ENCODE measurements around the gene YAF2.
"Not testable (repeated sequence)": the region's sequence is repeated elsewhere in the genome, so short reads cannot be mapped to it uniquely, and the experiment has no call there.

Gene YAF2

GRCh38 chr12:42252645-42253044, 14.6 kb upstream of the YAF2 start:
- DNase-seq (ENCODE audit: low spot score) = not testable (repeated sequence)

DNA sequence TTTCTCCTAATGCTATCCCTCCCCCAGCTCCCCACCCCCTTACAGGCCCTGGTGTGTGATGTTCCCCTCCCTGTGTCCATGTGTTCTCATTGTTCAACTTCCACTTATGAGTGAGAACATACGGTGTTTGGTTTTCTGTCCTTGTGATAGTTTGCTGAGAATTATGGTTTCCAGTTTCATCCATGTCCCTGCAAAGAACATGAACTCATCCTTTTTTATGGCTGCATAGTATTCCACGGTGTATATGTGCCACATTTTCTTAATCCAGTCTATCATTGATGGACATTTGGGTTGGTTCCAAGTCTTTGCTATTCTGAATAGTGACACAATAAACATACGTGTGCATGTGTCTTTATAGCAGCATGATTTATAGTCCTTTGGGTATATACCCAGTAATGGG, 11.0 kb upstream of the YAF2 start:
- not testable (repeated sequence) for DNase-seq (ENCODE audit: low spot score)

DNA sequence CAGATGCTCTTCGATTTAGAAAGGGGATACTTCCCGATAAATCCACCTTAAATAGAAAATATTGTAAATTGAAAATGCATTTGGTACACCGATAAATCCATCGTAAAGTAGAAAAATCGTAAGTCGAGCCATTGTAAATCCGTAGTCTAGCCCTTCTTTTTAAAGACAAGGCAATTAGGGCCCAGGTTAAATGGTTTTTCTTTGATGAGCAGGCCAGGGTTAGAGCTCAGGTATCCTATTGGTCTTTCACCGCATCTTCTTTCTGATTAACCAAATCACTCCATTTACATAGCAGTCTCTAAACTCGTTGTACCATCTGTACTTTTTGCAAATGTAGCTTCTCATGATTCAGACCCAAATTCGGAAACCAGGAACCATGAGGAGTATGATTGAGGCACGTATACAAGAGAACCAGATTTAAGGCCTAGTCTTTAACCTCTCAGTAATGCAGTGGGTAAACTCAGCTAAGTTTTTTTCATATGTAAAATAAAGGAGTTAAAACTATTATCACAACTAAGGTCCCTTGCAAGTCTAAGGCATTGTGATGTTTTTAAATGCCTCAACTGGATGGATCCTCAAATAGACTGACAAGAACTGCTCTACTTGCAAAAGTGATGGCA, 2.2 kb upstream of the YAF2 start:
- DNase-seq (ENCODE audit: low spot score) = no peak

DNA sequence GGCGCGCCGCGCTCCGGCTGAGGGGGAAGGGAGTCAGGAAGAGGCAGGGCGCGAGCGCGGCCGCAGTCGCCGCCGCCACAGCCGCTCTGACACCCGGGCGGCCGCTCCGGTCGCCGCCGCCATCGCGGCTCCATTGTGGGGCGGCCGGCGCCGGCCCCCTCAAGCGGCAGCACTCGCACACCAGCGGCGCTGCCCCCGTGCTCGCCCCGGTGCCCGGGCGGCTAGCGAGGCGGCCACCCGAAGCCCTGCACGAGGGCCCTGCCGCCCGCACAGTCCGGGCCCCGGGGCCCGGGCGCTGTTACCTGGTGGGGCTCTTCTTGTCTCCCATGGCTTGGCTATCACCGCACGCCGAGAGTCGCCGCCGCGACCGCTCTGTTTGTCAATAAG, 202 bp downstream of the YAF2 start:
- DNase-seq (ENCODE audit: low spot score) = no peak

DNA sequence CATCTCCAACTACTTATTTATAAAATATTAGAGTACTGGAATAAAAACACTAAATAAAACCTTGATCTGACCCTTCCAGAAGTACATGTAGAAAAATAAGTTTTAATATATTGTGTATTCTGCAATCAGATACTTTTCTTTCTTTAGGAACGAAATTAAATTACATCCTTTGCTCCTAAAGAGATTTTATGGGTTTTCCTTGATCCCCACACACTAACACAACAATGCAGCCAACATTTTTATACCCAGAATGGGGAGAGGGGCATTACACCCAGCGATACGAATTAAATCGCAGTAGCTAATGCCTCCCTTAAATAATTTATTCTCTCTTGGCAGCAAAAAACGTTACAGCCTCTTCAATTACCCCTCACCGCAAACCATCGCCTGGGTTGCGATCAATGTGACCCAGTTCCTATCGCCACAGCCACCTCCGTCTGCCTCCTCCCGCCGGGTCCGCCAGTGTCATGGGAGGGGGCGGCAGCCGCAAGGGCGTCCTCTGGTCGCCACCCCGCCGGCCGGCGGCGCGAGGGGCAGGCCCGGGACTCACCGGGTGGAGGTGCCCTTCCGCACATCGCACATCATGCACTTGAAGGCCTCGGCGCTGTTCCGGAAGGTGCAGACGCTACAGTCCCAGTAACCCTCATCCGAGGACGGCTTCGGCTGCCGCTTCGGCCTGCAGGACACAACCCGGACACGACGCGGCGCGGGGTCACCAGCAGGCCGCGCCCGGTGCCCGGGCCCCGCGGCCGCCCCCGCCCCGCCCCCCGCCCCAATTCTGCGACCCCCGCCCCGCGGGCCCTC, 796 bp downstream of the YAF2 start:
- DNase-seq (ENCODE audit: low spot score) = peak; percentile 71

DNA sequence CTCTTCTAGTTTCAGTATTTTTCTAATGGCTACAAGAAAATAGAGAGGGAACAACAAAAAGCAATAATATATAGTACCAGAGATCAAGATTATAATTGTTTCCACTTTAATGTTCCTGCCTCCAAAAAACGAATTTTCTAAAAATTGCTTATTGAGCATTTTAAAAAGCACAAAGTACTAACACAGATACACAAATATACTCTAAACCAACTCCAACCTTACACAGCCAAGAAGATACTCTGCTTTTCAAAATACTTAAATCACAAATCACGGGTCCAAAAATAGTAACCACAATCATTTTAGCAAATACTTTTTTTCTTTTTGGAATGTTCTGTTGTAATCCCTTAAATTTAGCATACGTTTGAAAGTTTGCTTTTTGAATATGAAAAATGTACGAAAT, 2.0 kb downstream of the YAF2 start:
- no peak for DNase-seq (ENCODE audit: low spot score)

DNA sequence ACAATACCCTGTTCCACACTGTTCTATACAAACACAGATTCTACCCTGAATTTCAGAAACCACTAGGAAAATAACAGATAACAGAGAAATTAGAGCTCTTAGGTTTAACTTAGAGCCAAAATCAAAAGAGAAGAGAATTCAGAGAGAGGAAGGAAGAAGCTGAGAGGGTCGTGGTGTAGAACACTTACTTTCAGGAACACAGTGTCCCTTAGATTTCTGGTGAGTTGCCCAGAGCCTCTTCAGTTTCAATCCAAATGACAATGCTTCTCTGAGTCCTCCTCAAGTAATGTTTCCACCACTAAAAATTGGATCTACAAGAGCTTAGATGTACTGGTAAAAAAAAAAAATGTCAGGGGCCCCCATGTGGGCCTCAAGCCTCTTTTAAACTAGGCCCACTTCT, 2.6 kb downstream of the YAF2 start:
- DNase-seq (ENCODE audit: low spot score) = no peak

DNA sequence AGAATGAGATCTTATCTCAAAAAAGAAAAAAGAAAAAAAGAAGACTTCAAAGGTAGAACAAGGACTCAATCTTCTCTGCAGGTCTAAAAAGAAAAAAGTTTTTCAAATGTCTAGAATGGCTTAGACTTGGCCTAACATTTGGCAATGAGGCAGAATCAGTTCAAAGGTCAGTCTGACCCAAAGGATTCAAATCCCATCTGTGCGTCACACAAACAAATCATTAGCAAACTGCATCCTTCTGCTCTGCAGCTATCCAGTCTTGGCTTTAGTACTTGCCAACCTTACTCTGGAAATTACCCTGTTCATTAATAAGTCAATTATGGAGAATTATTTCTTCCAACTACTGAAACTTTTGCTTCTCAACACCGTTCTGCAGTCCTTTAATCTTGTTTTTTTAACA, 3.1 kb downstream of the YAF2 start:
- DNase-seq (ENCODE audit: low spot score) = no peak

GRCh38 chr12:42227525-42227924, 10.5 kb downstream of the YAF2 start:
- not testable (repeated sequence) for DNase-seq (ENCODE audit: low spot score)

- not testable (repeated sequence) for DNase-seq (ENCODE audit: low spot score)
These were observed 13.5 kb downstream of the YAF2 start for GRCh38 chr12:42224501-42224900.

DNA sequence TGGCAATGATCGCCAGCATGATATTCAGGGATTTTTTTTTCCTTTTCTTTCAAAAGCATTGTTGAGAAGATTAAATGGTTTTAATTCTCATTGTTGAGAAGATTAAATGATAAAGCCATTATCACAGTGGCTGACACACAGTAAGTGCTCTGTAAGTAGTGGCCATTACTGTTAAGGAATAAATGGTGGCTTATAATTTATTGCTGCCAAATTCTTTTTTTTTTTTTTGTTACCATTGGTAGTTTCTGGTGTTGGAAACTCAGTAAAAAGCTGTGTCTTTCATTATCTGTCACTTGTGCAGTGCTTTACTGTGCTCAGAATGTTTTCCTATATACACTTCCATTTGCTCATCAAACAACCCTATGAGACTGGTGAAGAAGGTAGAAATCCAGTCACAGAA, 15.3 kb downstream of the YAF2 start:
- no peak for DNase-seq (ENCODE audit: low spot score)

DNA sequence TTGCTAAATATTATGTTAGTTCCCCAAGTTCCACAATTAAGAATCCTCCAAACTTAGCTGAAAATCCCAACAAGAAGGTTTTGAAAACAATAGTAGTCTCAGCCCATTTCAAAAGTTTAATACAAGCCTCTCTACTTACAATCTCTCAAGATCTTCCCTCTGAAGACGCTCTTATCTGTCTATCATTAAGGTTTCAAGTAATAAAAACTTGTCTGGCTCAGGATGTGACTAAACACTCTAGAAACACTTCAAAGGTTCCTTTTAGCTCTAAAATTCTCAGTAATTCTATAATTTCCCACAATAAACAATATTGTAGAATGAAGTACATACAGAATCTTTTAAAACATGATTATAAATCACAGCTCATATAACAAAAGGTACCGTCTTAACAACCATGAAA, 16.3 kb downstream of the YAF2 start:
- DNase-seq (ENCODE audit: low spot score) = no peak

DNA sequence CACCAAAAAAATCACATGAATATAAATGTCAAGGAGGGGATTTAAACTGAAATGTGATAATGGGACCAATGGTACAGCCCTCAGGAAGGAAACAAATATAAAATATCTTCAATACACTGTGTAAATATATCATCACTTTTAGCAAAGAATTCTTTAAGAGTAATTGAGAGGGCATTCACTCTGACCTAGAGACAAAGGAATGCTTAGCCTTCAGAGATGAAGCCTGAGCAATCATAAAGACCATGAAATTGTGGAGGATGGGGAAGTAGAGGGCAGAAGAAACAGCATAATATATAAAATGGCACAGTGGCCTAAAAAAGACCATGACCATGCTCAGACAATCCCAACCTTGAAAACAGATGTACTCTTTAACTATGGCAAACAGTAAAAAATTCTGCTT, 20.4 kb downstream of the YAF2 start:
- DNase-seq (ENCODE audit: low spot score) = no peak

- no peak for DNase-seq (ENCODE audit: low spot score)
These were observed 21.3 kb downstream of the YAF2 start for GRCh38 chr12:42216737-42217136.

GRCh38 chr12:42215759-42216158, 22.3 kb downstream of the YAF2 start:
- DNase-seq (ENCODE audit: low spot score) = not testable (repeated sequence)

DNA sequence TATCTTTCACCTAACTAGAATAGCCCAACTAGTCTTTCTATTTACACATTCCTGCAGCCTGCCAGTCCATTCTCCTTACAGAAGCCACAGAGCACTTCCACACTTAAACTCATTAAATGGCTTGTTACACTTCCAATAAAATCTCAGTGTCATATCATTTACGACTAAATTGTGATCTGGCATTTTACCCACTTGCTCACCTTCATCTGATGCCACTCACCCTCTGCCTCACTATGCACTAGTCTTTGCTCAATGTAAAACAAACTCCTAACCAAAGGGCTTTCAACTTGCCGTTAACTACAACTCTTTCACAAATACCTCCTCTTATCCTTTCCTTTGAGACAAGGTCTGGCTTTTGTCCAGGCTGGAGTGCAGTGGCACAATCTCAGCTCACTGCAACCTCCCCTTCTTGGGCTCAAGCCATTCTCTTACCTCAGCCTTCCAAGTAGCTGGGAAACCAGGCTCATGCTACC, 24.1 kb downstream of the YAF2 start:
- DNase-seq (ENCODE audit: low spot score) = no peak

DNA sequence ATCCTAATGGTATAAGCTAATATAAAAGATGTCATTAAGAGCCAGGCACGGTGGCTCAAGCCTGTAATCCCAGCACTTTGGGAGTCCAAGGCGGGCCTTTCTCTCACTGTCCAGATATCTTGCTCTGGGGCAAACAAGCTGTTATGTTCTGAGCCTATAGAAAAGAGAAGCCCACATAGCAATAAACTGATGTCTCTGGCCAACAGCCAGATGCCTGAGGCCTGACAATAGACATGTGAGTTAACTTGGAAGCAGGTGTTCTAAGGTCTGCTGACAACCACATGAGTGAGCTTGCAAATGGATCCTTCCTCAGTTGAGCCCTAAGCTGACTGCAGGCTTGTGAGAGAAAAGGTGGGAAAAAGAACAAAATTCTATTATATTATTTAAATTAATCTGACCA, 25.0 kb downstream of the YAF2 start:
- DNase-seq (ENCODE audit: low spot score) = no peak

DNA sequence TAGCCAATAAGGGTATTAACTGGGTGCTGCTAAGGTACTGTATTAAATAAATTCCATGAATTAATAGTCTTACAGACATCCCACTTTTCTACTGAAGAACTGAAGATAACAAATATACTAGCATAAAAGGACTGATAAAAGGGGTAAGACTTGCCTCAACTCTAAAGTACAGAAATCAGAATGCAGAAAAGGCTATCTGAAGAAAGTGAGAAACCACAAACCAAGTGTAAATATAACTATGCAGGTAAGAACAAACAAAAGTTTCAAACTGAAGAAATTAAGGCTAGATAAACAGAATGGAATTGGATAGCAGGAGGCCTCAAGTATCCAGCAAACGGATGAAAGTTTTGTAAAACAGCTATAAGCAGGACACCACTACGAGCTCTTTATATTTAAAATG, 29.5 kb downstream of the YAF2 start:
- DNase-seq (ENCODE audit: low spot score) = no peak

- DNase-seq (ENCODE audit: low spot score) = no peak
These were observed 33.2 kb downstream of the YAF2 start for GRCh38 chr12:42204819-42205218.

DNA sequence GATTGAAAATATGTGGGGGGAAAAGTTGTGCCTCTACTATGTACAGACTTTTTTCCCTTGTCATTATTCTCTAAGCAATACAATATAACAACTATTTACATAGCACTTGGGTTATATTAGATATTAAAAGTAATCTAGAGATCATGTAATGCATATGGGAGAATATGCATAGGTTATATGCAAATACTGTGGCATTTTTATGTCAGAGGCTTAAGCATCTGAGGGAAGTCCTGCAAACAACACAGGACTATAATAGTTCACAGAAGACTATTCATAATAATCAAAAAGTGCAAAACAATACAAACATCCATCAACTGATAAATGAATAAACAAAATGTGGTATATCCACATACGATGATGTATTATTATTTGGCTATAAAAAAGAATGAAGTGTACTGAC, 33.7 kb downstream of the YAF2 start:
- DNase-seq (ENCODE audit: low spot score) = no peak

DNA sequence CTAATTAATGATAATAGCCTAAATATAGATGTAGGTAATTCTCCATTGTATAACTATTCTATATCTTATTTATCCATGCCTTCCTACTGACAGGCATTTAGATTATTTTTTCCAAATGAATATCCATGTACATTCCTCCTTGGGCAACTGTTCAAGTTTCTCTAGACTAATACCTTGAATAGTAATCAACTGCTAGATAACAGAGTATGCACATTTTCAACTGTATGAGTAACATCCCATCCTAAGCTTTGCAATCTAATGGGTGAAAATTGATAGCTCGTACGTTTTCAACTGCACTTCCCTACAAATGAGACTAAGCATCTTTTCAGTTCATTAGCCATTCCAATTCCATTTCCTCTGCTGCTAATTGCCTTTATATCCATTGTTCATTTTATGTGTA, 37.0 kb downstream of the YAF2 start:
- no peak for DNase-seq (ENCODE audit: low spot score)

- no peak for DNase-seq (ENCODE audit: low spot score)
These were observed 39.0 kb downstream of the YAF2 start for GRCh38 chr12:42199007-42199406.

DNA sequence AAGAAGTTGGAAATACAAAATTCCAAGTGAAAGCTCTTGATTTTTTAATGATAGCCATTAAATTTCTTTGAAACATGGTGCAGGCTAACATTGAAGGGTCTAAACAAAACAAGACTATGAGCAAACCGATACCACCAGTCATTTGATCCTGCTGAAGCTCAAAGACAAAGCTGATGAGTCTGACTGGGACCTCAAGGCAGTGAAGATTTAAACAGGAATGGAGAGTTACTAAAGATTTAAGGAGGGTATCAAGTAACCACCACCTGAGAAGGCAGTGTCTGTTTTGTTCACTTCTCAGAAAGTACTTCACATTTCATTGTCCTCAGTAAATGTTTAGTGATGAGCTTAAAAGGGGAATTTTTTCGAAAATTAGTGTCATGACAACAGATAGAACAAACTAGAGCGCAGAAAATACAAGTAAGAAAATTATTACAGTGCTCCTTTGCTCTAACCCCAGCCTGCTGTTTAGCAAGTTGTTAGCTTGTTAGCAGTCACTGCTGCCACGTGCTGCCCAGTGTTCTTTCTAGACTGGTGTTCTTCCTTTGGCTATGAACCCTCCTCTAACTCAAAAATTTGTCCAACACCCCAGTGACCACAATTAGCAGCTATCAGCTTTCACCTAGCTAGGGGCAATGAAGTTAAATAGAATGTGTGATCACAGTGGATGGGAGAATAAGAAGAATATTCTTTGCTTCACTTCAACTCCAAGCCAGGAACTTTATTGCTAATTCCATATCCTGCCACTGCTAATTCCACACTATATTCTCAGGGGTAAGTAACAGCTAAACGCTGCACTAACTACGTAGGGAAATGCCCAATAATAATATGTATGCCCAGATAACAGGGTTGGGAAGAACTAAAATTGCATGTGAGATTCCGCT, 41.1 kb downstream of the YAF2 start:
- DNase-seq (ENCODE audit: low spot score) = no peak

Data from activated CD4-positive, alpha-beta T cell treated with anti-CD3 and anti-CD28 coated beads, Interleukin-2, Interleukin-4, amounts not matched to agents 100 ng/mL and 50 ng/mL, durations not matched to agents 16 hours and 8 hours (primary cell).